Measurements from ENCODE around the gene OR14A2. TPM values are rescaled to one million over a fixed set of nuclear protein-coding genes. Genes with fewer than 3 reads are reported as not detected.
"Not testable (repeated sequence)": the region's sequence is repeated elsewhere in the genome, so short reads cannot be mapped to it uniquely, and the experiment has no call there.

Gene OR14A2
- total RNA-seq: not detected

DNA sequence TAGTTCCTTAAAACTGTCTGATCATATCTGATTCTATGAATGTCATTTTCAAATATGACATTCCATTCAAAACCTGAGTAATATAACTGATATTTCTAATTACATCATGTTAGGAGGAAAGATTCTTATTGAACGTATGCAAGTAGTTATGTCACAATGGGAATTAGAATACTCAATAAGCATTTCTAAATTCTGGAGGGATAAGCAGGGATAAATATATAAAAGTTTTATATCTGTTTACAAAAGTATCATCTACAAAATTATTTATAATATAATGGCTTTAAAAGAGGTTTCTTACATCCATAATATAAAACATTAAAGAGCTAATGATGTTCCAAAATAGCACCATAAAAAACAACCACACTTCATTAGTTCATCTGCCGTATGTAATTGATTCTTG is at the start of gene OR14A2:
Gene OR14A2 (minus strand): TSS at position 101 of the 400 bp plus-strand sequence.
- ATAC-seq (no peak), DNase-seq (ENCODE audit: low spot score) (no peak)
- intact Hi-C loops (cut with DNase I): no loop called here

DNA sequence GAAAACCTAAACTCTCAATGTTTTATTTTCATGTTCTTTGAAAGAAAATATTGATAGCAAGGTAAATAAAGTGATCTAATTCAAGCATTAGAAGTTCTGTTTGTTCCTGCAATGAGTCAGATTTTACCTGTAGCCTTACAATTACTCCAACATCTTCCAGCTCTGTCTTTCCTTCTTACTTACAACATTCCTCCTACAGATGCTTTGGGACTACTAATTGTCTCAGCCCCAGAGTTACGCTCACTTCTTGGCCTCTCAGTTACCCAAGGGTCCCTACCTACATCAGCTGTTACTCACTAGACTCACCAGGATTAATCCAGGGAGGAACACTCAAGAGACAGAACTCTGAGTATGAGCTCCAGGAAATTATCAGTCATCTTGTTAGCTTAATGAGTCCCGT is 49.6 kb upstream of the OR14A2 start:
- DNase-seq (ENCODE audit: low spot score) (no peak), ATAC-seq (no peak)
- intact Hi-C loops (cut with DNase I): loop anchor here (1.0 kb wide), 1 partner anchor 22 kb away; no protein-coding TSS in a partner anchor

DNA sequence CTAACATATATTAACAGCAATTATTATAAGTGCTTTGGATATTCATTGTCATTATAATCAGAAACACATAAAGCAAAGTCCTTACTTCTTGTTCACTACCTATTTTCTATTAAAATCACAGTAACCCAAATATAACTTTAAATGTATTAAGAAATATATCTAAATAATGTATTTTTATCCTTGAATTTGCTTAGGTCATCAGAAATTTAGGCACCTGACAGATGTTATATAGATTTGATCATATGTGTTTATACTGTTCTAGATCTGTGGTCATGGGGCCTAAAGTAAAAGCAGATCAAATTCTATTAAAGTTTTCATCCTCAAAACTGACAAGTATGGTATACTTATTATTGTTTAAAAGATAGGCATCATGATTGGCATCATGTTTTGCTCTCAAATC is 21.7 kb upstream of the OR14A2 start:
- intact Hi-C loops (cut with DNase I): no loop called here
- DNase-seq (ENCODE audit: low spot score) (no peak), ATAC-seq (no peak)

DNA sequence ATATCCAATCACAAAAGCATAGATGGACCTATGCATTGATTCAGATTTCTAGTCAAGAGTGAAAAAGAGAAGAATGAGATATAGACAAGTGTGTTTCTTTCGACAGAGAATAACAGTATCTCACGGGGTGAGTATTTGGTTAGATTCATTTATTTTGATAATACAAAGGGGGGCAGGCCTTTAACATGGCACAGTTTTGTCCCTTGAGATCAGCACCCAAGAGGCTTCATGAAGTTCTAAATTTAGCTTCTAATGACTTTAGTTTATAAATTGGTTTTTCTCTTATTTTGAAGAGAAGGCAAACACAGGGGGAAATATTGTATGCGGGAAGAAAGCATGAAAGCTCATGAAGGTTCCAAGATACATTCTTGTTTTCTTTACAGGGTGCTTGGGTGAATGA is 12.5 kb upstream of the OR14A2 start, which contains the start of gene OR1C1:
Gene OR1C1 (minus strand): TSS at position 101 of the 400 bp plus-strand sequence. CDS start 2,150 bp downstream, outside the sequence.
- DNase-seq (ENCODE audit: low spot score) (no peak), ATAC-seq (no peak)
- intact Hi-C loops (cut with DNase I): no loop called here

DNA sequence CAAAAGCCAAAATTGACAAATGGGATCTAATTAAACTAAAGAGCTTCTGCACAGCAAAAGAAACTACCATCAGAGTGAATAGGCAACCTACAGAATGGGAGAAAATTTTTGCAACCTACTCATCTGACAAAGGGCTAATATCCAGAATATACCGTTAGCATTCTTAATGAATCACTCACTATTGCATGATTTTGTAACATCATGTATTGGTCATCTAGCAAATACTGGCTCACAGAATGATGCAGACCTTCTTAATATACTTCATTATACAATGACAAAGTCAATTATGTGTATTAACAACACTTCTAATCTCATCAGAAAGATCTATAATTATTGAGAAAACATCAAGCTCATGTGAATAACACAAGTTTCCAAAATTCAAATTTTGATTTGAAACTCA is 6.4 kb upstream of the OR14A2 start:
- intact Hi-C loops (cut with DNase I); DNase-seq (ENCODE audit: low spot score); ATAC-seq: not testable (repeated sequence)

DNA sequence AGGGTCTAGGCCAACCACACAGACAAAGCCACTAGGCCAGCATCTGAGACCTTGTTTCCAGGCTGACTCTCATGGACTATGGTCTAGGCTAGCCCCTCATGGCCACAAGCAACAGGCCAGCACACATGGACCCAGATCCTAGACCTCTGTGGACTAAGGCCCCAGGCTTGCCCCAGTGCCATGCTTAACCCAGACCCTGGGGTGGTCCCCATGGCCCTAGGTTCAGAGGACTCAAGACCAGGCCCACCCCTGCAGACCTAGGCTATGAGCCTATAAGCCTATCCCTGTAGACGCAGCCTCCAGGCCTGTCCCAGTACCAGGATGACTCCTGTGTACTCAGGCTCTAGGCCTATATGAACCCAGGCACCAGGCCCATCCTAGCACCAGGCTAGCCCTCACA is 1.9 kb upstream of the OR14A2 start:
- ATAC-seq (peak; percentile 15), DNase-seq (ENCODE audit: low spot score) (no peak)
- intact Hi-C loops (cut with DNase I): no loop called here

DNA sequence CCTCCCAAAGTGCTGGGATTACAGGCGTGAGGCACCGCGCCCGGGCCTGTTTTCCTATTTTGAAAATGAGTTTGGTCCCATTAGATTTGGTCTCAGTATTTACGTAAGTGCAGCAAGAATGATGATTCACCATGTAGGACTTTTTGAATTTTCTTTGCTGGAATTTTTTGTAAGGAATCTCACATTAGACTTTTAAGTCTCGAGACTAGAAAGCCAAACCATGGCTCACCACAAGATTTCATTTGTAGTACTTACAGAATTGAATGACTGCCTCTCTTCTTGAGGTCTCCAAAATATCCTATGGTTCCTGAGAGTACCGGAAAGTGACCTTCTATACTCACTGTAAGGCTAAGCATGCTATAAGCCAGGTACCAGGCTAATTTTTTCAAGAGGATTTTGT is 325 bp downstream of the OR14A2 start:
- DNase-seq (ENCODE audit: low spot score) (no peak), ATAC-seq (no peak)
- intact Hi-C loops (cut with DNase I): no loop called here

DNA sequence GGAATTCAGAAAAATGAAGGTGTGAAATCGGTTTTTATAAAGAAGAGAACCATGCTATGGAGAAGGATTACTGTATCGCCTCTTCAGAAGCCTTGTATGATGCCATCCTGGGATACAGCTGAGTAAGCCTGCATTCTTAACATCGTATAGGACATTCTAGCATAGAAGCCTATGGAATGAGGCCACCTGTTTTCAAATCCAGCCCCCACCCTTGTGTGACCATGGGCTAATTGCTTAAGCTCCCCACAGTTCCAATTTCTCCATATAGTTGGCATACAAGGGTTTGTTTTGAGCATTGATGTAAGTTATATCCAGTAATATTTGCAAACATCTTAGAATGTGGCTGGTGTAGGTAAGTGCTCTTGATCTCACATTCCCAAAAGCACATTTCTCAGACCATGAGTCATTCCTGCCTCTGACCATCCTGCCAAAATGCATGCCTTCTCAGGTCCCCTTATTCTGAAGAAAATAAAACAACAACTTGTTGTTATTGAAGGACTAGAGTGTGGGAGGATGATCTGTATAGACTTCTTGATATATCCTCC is 1.5 kb downstream of the OR14A2 start:
- intact Hi-C loops (cut with DNase I): no loop called here
- no peak for ATAC-seq
- no peak for DNase-seq (ENCODE audit: low spot score)

DNA sequence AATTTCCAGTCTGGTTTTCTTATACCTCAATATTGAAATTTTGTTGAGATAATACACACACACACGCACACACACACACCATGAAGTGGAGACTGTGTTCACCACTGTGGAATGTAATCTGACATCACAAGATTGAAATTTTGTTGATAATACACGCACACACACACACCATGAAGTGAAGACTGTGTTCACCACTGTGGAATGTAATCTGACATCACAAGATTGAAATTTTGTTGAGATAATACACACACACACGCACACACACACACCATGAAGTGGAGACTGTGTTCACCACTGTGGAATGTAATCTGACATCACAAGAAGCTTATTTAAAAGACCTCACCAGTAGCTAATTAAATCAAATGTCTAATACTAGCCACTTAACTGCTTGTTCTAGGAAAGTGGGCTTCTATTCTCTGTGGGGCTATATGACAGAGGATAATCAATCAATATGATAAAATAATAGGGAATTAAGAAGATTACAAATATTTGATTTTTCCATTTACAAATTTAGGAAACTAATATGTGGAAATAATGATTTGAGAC is 5.7 kb downstream of the OR14A2 start:
- intact Hi-C loops (cut with DNase I); ATAC-seq; DNase-seq (ENCODE audit: low spot score): not testable (repeated sequence)

DNA sequence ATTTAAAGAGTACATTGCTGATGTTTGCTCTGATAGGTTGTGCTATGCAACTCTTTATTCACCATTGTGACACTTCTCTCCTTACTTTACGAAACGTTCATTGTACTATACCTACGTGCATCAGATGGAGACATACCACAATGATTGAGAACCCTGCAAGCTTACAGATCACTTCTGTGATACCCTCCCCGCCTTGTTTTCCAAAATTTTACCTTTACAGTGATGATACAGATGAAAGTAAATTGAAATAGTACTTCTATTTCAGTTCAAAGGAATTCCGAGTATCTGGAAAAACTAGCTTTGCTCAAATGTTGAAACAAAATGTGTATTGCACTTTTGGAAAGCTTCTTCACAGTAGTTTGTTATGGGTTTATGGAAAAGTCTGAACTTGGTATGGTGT is 6.2 kb downstream of the OR14A2 start:
- ATAC-seq (no peak), DNase-seq (ENCODE audit: low spot score) (no peak)
- intact Hi-C loops (cut with DNase I): no loop called here

DNA sequence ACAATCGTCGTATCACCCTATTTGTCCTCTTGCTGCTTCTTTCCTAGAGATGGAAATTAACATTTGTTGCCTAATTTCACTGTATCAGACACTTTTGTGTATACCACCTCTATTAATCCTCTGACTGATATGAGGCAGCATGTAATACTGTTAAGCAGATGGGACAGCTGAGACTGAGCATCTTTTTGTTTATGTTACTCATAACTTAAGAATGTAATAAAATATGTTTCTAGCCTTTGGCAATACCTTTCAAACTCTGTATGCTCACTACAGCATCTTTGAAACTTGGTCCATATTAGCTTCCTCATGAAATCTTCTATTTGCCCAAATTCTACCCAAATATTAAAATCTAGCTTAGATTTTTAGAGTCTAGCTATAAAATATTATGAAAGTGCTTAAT is 7.2 kb downstream of the OR14A2 start:
- DNase-seq (ENCODE audit: low spot score) (no peak), ATAC-seq (no peak)
- intact Hi-C loops (cut with DNase I): no loop called here

DNA sequence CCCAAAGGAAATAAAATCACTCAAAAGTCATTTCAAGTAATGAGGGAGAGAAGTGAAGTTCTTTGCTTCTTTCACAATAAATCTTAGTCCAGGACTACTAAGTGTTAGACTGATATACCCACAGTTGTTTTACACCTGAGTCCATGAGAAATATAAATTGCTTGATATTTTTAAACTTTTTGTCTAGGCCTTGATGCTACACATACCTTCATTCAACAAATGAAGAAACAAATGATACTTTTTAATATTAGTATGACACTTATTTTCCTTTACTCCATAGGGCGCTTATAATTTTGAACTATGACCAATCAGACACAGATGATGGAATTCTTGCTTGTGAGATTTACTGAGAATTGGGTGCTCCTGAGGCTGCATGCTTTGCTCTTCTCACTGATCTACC is 9.6 kb downstream of the OR14A2 start, which contains the start of gene OR14K1:
Gene OR14K1 (plus strand): TSS at position 301 of the 400 bp plus-strand sequence. CDS start 0 bp downstream, at position 301.
- ATAC-seq (no peak), DNase-seq (ENCODE audit: low spot score) (no peak)
- intact Hi-C loops (cut with DNase I): no loop called here

DNA sequence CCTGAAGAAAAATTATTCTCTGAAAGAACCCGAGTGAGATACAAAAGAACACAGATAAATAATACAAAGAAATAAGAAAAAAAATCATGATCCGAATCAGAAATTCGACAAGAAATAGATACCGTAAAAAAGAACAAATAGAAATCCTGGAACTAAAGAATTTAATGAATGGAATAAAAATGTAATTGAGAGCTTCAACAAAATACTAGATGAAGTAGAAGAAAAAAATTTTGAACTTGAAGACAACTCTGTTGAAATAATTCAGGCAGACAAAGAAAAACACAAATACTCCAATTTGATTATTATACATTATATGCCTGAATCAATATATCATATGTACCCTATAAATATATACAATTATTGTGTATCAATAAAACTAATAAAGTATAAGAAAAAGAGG is 26.7 kb downstream of the OR14A2 start:
- intact Hi-C loops (cut with DNase I): no loop called here

DNA sequence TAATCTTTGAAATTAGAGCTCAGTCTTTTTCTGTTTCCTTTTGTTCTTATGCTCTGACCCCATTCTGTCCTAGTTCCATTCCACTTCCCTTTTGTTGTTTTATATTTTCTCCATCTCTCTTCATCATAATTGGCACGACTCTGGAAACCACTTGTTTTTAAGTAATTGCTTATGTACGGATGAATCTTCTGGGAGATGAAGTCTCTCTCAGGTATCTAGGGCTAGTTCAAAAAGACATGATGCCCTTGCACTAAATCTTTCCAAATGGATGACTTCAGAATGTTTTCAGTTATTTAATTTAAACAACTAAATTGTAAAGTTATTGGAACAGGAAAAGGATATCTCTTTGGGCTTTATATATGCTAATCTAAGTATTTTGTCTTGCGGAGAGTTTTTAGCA is 31.4 kb downstream of the OR14A2 start, which contains the start of gene OR6F1:
Gene OR6F1 (minus strand): TSS at position 101 of the 400 bp plus-strand sequence. CDS start 3,891 bp downstream, outside the sequence.
- intact Hi-C loops (cut with DNase I): no loop called here
- DNase-seq (ENCODE audit: low spot score) (no peak), ATAC-seq (no peak)

More for the DNA sequence above, 26.7 kb downstream of the OR14A2 start:
- DNase-seq (ENCODE audit: low spot score) (no peak), ATAC-seq (no peak)

DNA sequence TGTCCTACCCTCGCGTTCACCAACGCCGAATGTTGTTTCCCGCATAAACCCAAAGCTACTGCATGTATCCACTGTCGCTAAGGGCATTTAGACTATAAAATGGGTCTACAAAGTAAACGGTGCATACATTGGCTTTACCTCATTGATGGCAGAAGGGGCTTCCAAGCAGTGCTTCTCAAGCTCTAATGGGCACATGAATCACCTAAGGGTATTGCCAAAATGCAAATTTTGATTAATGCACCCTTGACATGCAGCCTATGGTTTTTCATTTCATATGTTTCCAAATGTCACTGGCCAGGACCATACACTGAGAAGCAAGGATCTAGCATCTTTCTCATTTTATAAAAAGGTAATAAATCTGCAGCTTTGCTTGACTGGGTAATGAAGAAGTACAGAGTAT is 34.2 kb downstream of the OR14A2 start:
- intact Hi-C loops (cut with DNase I): no loop called here
- ATAC-seq: no peak
- no peak for DNase-seq (ENCODE audit: low spot score)

DNA sequence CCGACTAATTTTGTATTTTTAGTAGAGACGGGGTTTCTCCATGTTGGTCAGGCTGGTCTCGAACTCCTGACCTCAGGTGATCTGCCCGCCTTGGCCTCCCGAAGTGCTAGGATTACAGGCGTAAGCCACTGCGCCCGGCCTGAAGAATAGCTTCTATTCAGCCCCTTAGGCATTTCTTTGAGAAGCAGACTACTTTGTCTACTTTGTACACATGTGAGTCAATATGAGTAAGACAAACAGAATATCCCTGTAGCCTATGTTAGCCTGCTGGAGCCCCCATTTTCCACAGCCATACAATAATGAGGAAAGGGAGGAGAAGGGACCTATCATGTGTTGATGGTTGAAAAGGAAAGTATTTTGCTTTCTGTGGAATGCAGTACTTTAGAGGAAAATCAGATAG is 37.3 kb downstream of the OR14A2 start:
- DNase-seq (ENCODE audit: low spot score); ATAC-seq; intact Hi-C loops (cut with DNase I): not testable (repeated sequence)

DNA sequence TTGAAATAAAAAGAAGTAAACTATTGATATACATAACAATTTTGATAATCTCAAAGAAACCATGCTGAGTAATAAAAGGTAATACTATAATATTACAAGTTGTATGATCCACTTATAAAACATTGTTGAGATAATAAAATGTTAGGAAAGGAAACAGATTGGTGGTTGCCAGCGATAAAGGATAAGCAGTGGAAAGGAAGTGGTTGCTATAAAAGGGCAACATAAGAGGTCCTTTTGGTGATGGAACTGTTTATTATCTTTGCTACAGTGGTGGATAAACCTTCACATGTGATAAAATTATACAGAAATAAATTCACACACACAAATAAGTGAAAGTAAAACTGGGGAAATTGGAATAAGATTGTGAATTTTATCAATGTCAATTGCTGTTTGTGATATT is 46.6 kb downstream of the OR14A2 start:
- ATAC-seq: no peak
- DNase-seq (ENCODE audit: low spot score): no peak
- intact Hi-C loops (cut with DNase I): no loop called here

DNA sequence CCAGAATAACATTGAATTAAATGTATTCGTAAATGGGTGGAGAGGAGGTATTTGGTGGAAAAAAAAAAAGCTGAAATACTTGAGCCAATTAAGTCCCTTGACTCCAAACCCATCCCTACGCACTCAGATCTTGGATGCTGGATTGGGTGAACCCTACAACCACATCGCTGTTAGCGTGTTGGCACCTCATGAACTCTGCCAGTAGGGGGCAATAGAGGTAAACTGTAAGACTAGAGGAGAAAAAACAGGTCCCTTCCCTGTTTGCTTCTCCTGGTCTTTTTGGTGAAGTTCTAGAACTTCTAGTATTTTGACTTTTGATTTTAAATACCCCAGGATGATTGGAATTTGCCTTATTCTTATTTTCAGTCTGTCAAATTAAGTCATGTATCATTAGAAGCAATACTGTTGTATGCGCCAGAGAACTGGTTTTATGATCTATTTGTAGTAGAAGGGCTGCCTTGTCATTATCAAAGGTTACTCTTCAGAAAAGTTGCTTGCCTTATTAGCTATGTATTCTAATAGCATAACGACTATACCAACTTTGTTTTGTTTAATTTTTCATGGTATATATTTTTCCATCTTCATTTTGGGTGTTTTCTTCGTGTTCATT is 66.5 kb downstream of the OR14A2 start:
- DNase-seq (ENCODE audit: low spot score) (no peak), ATAC-seq (no peak)

DNA sequence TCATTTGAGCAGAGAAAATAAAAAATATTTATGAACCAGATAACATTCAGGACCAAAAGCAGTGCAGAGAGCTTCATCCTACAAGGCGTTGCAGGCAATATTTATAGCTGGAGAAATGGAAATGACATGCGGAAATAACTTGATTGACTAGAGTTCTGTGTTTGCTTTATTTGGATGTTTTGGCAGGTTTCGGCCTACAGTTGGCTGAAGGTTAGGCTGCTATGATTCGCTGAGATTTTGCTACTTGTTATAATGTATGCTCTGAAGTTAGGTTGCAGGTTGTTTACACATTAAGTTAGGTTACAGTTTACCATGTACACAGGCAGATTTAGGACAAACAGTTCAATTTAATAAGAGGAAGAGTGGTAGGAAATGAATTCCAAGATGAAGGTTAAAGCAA is 67.8 kb downstream of the OR14A2 start:
- intact Hi-C loops (cut with DNase I): no loop called here
- DNase-seq (ENCODE audit: low spot score): no peak
- ATAC-seq: no peak

More for the DNA sequence above, 66.5 kb downstream of the OR14A2 start:
- intact Hi-C loops (cut with DNase I): no loop called here

DNA sequence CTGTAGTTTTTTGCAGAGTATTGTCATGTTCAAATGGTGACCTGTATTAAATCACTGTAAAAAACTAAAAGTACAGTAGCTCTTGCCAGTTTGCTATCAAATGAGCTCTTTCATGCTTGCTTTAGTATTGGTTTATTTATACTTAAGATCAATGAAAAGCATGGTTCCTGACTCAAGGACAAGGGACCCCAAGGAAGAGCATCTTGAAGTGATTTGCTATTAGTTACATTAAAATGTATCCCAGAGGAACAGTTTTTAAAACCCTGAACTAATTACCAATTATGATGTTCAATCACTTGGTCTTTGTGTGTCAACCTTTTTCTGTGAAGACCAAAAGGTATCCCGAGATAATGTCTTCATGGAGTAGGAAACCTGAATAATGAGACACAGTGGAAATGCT is 68.3 kb downstream of the OR14A2 start, which contains the start of gene OR13G1:
Gene OR13G1 (minus strand): TSS at position 101 of the 400 bp plus-strand sequence. CDS start 6,698 bp downstream, outside the sequence.
- DNase-seq (ENCODE audit: low spot score) (no peak), ATAC-seq (no peak)
- intact Hi-C loops (cut with DNase I): no loop called here

Measured in sciatic nerve (tissue), 2 donors.